K562 (cell line): Measurements from ENCODE around the gene NR3C2. TPM values are rescaled to one million over a fixed set of nuclear protein-coding genes. Genes with fewer than 3 reads are reported as not detected.

Experiments used
- ATAC-seq: fragments of 200-7000 bp; cut with Tn5 transposase; 3 replicates; pipeline ENCODE4 v1.9.1; 2020; ENCODE audit warnings: moderate library complexity
- BruUV-seq: library from RNA; stranded (reverse); fragments of 400-500 nt; replicated peaks from 2 replicates; lab custom pipeline; 2021; lab: Mats Ljungman, UMichigan
- CTCF ChIA-PET: fragments of 300-600 bp; formaldehyde crosslinking; extraction: SDS; loops from one replicate; lab custom pipeline; 2021; ENCODE audit warnings: low intra/inter-chr PET ratio; lab: Yijun Ruan, JAX
- POLR2A ChIA-PET: fragments of 300-600, 350-650 bp; sonication (Branson Sonifier 250); formaldehyde crosslinking; extraction: SDS; loops from one replicate; lab custom pipeline; 2021; ENCODE audit warnings: antibody characterized with exemption, inconsistent platforms; lab: Yijun Ruan, JAX
- DNase-seq, 4 experiments: peaks; one replicate each; pipeline versions ENCODE4 v3.0.0 to v3.0.0-alpha.2; 2011 to 2018; ENCODE audit warnings: low spot score in 3 of 4, mixed read lengths in 3 of 4; ENCODE audit errors: extremely low read depth in 1 of 4
- FAIRE-seq: peaks from 2 replicates; lab custom pipeline; 2011; peaks lifted over from hg19 to GRCh38; lab: Jason Lieb, UNC
- H2AFZ ChIP-seq: 2 replicates; pipeline ENCODE4 v1.6.0; 2011; ENCODE audit warnings: low read depth, low read length, control low read depth, inconsistent platforms
- H3K27ac ChIP-seq: fragments of 200-600 bp; 3 replicates; pipeline ENCODE4 v1.8.0; 2011; ENCODE audit warnings: low read depth, mild to moderate bottlenecking, control low read depth, inconsistent platforms, low read length, moderate library complexity, mixed read lengths; ENCODE audit errors: extremely low read depth
- H3K27me3 ChIP-seq, 2 experiments: fragments of 300-600 bp in 1 of 2; 2 replicates in 1 of 2; 3 replicates in 1 of 2; pipeline versions ENCODE4 v1.6.0 to v1.8.0; 2011; ENCODE audit warnings: inconsistent platforms in 2 of 2, low read length in 2 of 2, mild to moderate bottlenecking in 1 of 2, mixed read lengths in 1 of 2, moderate library complexity in 1 of 2; ENCODE audit not compliant: control insufficient read depth in 2 of 2, insufficient read depth in 2 of 2
- H3K36me3 ChIP-seq: fragments of 300-600 bp; 3 replicates; pipeline ENCODE4 v1.8.0; 2011; ENCODE audit warnings: mild to moderate bottlenecking, low read length, inconsistent platforms; ENCODE audit not compliant: control insufficient read depth, insufficient read depth
- H3K4me1 ChIP-seq, 2 experiments: fragments of 200-600 bp in 1 of 2; replicated peaks in 1 of 2; 2 replicates in 1 of 2; 3 replicates in 1 of 2; pipeline versions ENCODE4 v1.5.1 to v1.8.0; 2011; ENCODE audit warnings: inconsistent platforms in 2 of 2, low read length in 2 of 2, mild to moderate bottlenecking in 1 of 2, mixed read lengths in 1 of 2, moderate library complexity in 1 of 2; ENCODE audit not compliant: control insufficient read depth in 2 of 2, insufficient read depth in 2 of 2
- H3K4me2 ChIP-seq: 2 replicates; pipeline ENCODE4 v1.6.1; 2011; ENCODE audit warnings: low read length, control low read depth, inconsistent platforms, mixed read lengths; ENCODE audit not compliant: insufficient read depth
- H3K4me3 ChIP-seq: fragments of 200-600 bp; sonication (generic), shearing (Covaris generic); 2 replicates; pipeline ENCODE4 v1.5.1; 2016; ENCODE audit warnings: control low read depth, inconsistent platforms
- H3K79me2 ChIP-seq: fragments of 200-600 bp; 3 replicates; pipeline ENCODE4 v1.8.0; 2011; ENCODE audit warnings: low read length, inconsistent platforms; ENCODE audit not compliant: control insufficient read depth, insufficient read depth
- H3K9ac ChIP-seq, 2 experiments: 2 replicates each; pipeline versions ENCODE4 v1.6.0 to v1.6.1; 2011; ENCODE audit warnings: low read depth in 2 of 2, low read length in 2 of 2, control low read depth in 1 of 2, inconsistent platforms in 1 of 2, mild to moderate bottlenecking in 1 of 2, mixed read lengths in 1 of 2; ENCODE audit not compliant: insufficient read depth in 1 of 2
- H3K9me1 ChIP-seq: one replicate; pipeline ENCODE4 v1.6.0; 2011; ENCODE audit warnings: inconsistent platforms, mild to moderate bottlenecking, low read length, moderate library complexity; ENCODE audit not compliant: control insufficient read depth, insufficient read depth
- H3K9me3 ChIP-seq: replicated peaks from 2 replicates; pipeline ENCODE4 v1.5.1; 2011; ENCODE audit warnings: low read depth, low read length, inconsistent platforms; ENCODE audit not compliant: control insufficient read depth, insufficient read depth
- H4K20me1 ChIP-seq: replicated peaks from 2 replicates; pipeline ENCODE4 v1.6.1; 2011; ENCODE audit warnings: low read length, inconsistent platforms, mixed read lengths; ENCODE audit not compliant: control insufficient read depth, insufficient read depth
- C11orf30 ChIP-seq: fragments of 450-650 bp; IDR thresholded peaks from 2 replicates; pipeline ENCODE4 v1.6.1; 2016; ENCODE audit warnings: low read depth, mild to moderate bottlenecking
- CBX8 ChIP-seq: fragments of 200-600 bp; sonication (generic); IDR thresholded peaks from 2 replicates; pipeline ENCODE4 v1.6.1; 2012; ENCODE audit warnings: borderline replicate concordance, mixed run types, low read depth, mild to moderate bottlenecking, moderate library complexity, mixed read lengths, low read length, control low read depth, inconsistent platforms; ENCODE audit not compliant: poor library complexity, severe bottlenecking; ENCODE audit errors: extremely low read depth
- CEBPG ChIP-seq, 3 experiments: fragments of 200-800 bp in 1 of 3; sonication (Bioruptor generic) in 1 of 3; sonication (generic) in 1 of 3; formaldehyde crosslinking in 1 of 3; IDR thresholded peaks in 2 of 3; conservative IDR thresholded peaks in 1 of 3; 2 replicates each; pipeline versions ENCODE4 v1.6.1 to v1.8.0; 2016 to 2022; ENCODE audit warnings: missing compliant biosample characterization in 2 of 3, missing genetic modification characterization in 2 of 3, mild to moderate bottlenecking in 1 of 3, missing genetic modification reagents in 1 of 3
- HDAC6 ChIP-seq: IDR thresholded peaks from 2 replicates; pipeline ENCODE4 v1.6.1; 2012; ENCODE audit warnings: low read depth, mild to moderate bottlenecking, control low read depth, inconsistent platforms, low read length, moderate library complexity
- L3MBTL2 ChIP-seq: fragments of 450-650 bp; IDR thresholded peaks from 2 replicates; pipeline ENCODE4 v1.6.1; 2016; ENCODE audit warnings: mild to moderate bottlenecking, moderate library complexity
- RBBP5 ChIP-seq: fragments of 200-600 bp; sonication (generic); IDR thresholded peaks from 2 replicates; pipeline ENCODE4 v1.6.1; 2012; ENCODE audit warnings: borderline replicate concordance, mild to moderate bottlenecking, low read length, control low read depth, inconsistent platforms; ENCODE audit not compliant: insufficient read depth, poor library complexity, severe bottlenecking
- THRAP3 ChIP-seq: fragments of 450-650 bp; IDR thresholded peaks from 2 replicates; pipeline ENCODE4 v1.6.1; 2016; ENCODE audit warnings: mild to moderate bottlenecking, inconsistent platforms, borderline replicate concordance
- XRCC4 ChIP-seq: IDR thresholded peaks from one replicate; pipeline ENCODE4 v1.6.1; 2011; ENCODE audit not compliant: insufficient read depth, insufficient read length; ENCODE audit errors: extremely low read depth
- ZNF134 ChIP-seq: fragments of 250-450 bp; sonication (Bioruptor Pico); conservative IDR thresholded peaks from 2 replicates; pipeline ENCODE4 v1.4.0; 2020
- ZNF354B ChIP-seq: fragments of 250-450 bp; sonication (Bioruptor Pico); IDR thresholded peaks from 2 replicates; pipeline ENCODE4 v1.4.0; 2020
- ZNF785 ChIP-seq: fragments of 250-450 bp; sonication (Bioruptor Pico); IDR thresholded peaks from 2 replicates; pipeline ENCODE4 v1.4.0; 2020; ENCODE audit warnings: mild to moderate bottlenecking
- WGBS: fragments of 100-300 bp; shearing (Covaris generic); methylation state at CpG from one replicate; pipeline ENCODE4 v1.1.6; 2016; ENCODE audit warnings: low coverage, mixed read lengths; ENCODE audit not compliant: insufficient coverage; ENCODE audit errors: missing lambda C conversion rate; 5-methylcytosine and 5-hydroxymethylcytosine counted together
- in situ Hi-C: fragments of 300-500 bp; cut with MboI; formaldehyde crosslinking; loops from 4 replicates; pipeline ENCODE4 v1.15.0; 2018; ENCODE audit warnings: inconsistent platforms, mixed read lengths
- intact Hi-C: fragments of 100-400 bp; cut with micrococcal nuclease; formaldehyde crosslinking; loops from 2 replicates; pipeline ENCODE4 v1.14.2; 2022
- polyA plus RNA-seq, 8 experiments: library from polyadenylated mRNA; depleted of rRNA in 4 of 8; stranded (reverse) in 5 of 8; unstranded in 3 of 8; fragments of >200 nt; fragmentation: Nextera tagmentation in 2 of 8; fragmentation: Illumina TruSeq in 1 of 8; extraction: Ambion mirVana in 2 of 8; extraction: Trizol in 1 of 8; gene quantifications; 2 replicates each; pipeline versions ENCODE4 v1.2.1 to v1.2.3, GENCODE V29; 2011 to 2014; ENCODE audit warnings: inconsistent platforms in 1 of 8, missing spikeins in 1 of 8
- total RNA-seq, 7 experiments: library from RNA; depleted of rRNA in 6 of 7; stranded (reverse); fragments of >200 nt in 6 of 7; fragmentation: Illumina TruSeq in 2 of 7; extraction: Trizol in 2 of 7; gene quantifications; 2 replicates each; pipeline versions ENCODE4 v1.2.1 to v1.2.3, GENCODE V29; 2011 to 2021; ENCODE audit warnings: low replicate concordance in 1 of 7
- TF ChIP-seq, protein P1 (sequence below): sonication (generic); formaldehyde crosslinking; IDR thresholded peaks from 2 replicates; pipeline ENCODE4 v1.8.1; 2023; ENCODE audit warnings: mild to moderate bottlenecking, missing genetic modification reagents
- TF ChIP-seq, protein P2 (sequence below): sonication (generic); formaldehyde crosslinking; IDR thresholded peaks from 2 replicates; pipeline ENCODE4 v1.8.0; 2022; ENCODE audit warnings: mild to moderate bottlenecking, missing genetic modification reagents

The NR3C2 gene
- total and polyA plus RNA-seq, 9 of the 15 experiments (the other 6 are each of a cell fraction or from before 2014, with no cell fraction given): 0.01 to 0.28 (median 0.16) TPM; not detected in 2

DNA sequence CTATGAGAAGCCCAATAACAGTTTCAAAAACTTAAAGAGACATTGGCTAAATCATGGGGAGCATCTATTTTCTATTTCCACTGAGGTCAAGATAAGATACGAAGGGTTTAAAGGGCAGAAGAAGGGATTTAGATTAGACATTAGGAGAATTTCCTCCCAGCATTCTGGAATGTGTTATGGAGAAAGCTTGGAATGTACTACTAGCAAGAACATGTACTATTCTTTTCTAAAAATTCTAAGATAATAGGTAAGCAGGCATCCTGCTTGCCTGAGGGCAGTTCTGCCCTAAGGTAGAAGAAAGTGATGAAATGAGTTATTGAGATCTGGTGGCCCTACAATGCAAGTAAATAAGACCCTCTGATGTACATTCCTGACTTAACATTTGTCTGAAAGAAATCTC is 279.2 kb downstream of the NR3C2 start:
- no TSS peak for BruUV-seq
- intact Hi-C loops: no loop called here
- Histone ChIP-seq H3K27me3 (no peaks in the 10 kb centered on the region), H3K9ac (no peak overlapping the region), H3K27ac (no peak overlapping the region), H4K20me1 (no peaks in the 10 kb centered on the region), H3K9me3 (no peaks in the 10 kb centered on the region), H3K4me1 (no peaks in the 10 kb centered on the region), H3K4me3 (no peak overlapping the region), H3K9me1 (no peaks in the 10 kb centered on the region), H3K79me2 (no peaks in the 10 kb centered on the region), H2AFZ (no peak overlapping the region), H3K4me2 (no peak overlapping the region), H3K36me3 (no peaks in the 10 kb centered on the region)
- FAIRE-seq (no peak), DNase-seq (no peak), ATAC-seq (no peak)
- CTCF ChIA-PET: no interaction called here
- in situ Hi-C loops: no loop called here
- TF ChIP-seq THRAP3 (no peak), ZNF354B (CRISPR knock-in tag) (no peak), CBX8 (no peak)
- POLR2A ChIA-PET: no interaction called here
- 0% methylated on average over 1 of the region's 1 CpG for WGBS

DNA sequence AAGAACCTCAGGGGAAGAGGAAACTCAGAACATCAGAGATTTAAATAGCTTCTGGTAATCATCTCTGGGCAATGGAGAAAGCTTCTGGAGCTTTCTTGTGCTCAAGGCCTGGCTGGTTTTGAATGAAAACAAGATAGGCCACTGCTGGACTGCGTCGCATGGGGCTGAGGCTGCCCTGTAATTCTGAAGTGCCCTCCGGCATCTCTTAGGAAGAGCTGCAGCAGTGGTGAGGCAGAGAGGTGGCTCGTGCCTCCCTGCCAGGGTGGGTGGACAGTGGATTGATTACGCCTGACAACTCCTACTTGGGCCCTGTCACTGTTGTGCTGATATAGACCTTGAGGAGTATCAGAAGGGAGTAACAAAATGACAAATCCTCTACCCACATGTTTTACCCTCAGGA is 279.7 kb downstream of the NR3C2 start:
- WGBS: 0% methylated on average over 5 of the region's 5 CpGs
- no peak overlapping the region for H3K4me2 ChIP-seq
- H4K20me1 ChIP-seq: no peaks in the 10 kb centered on the region
- no peak for DNase-seq
- no peaks in the 10 kb centered on the region for H3K79me2 ChIP-seq
- in situ Hi-C loops: no loop called here
- H3K27me3 ChIP-seq: no peaks in the 10 kb centered on the region
- no peak overlapping the region for H3K9ac ChIP-seq
- H2AFZ ChIP-seq: no peak overlapping the region
- H3K4me1 ChIP-seq: no peaks in the 10 kb centered on the region
- FAIRE-seq: no peak
- BruUV-seq: no TSS peak
- no peaks in the 10 kb centered on the region for H3K9me1 ChIP-seq
- H3K27ac ChIP-seq: no peak overlapping the region
- POLR2A ChIA-PET: no interaction called here
- ATAC-seq: no peak
- CTCF ChIA-PET: no interaction called here
- intact Hi-C loops: no loop called here
- no peaks in the 10 kb centered on the region for H3K9me3 ChIP-seq
- no peak overlapping the region for H3K4me3 ChIP-seq
- no peaks in the 10 kb centered on the region for H3K36me3 ChIP-seq
- TF ChIP-seq XRCC4 (no peak), C11orf30 (no peak), RBBP5 (no peak), CEBPG (CRISPR knock-in tag; IDR thresholded peaks at IDR 0.05) (no peak), CEBPG (tag; conservative IDR thresholded peaks at IDR 0.05 in 1 of 2, IDR thresholded peaks at IDR 0.05 in 1 of 2) (no peak), ZNF134 (CRISPR knock-in tag) (no peak), L3MBTL2 (no peak), HDAC6 (no peak), ZNF785 (CRISPR knock-in tag) (no peak)
- TF ChIP-seq, protein P1, sequence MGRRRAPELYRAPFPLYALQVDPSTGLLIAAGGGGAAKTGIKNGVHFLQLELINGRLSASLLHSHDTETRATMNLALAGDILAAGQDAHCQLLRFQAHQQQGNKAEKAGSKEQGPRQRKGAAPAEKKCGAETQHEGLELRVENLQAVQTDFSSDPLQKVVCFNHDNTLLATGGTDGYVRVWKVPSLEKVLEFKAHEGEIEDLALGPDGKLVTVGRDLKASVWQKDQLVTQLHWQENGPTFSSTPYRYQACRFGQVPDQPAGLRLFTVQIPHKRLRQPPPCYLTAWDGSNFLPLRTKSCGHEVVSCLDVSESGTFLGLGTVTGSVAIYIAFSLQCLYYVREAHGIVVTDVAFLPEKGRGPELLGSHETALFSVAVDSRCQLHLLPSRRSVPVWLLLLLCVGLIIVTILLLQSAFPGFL (CRISPR knock-in tag): no peak
- TF ChIP-seq, protein P2, sequence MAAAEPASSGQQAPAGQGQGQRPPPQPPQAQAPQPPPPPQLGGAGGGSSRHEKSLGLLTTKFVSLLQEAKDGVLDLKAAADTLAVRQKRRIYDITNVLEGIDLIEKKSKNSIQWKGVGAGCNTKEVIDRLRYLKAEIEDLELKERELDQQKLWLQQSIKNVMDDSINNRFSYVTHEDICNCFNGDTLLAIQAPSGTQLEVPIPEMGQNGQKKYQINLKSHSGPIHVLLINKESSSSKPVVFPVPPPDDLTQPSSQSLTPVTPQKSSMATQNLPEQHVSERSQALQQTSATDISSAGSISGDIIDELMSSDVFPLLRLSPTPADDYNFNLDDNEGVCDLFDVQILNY (CRISPR knock-in tag): no peak
